Stimulated activated naive CD8-positive, alpha-beta T cell treated with anti-CD3 and anti-CD28 coated beads, Interleukin-15, Interleukin-2, amounts not matched to agents 100 U/mL and 50 U/mL, for 24 hours (primary cell): Measurements from ENCODE around the gene ZNF24.

Source experiments
- ATAC-seq: fragments of 150-1000 bp; cut with Tn5 transposase; one replicate; pipeline ENCODE4 v1.10.0; 2021
- DNase-seq: peaks from one replicate; pipeline ENCODE4 v3.0.0; 2021

The ZNF24 gene

DNA sequence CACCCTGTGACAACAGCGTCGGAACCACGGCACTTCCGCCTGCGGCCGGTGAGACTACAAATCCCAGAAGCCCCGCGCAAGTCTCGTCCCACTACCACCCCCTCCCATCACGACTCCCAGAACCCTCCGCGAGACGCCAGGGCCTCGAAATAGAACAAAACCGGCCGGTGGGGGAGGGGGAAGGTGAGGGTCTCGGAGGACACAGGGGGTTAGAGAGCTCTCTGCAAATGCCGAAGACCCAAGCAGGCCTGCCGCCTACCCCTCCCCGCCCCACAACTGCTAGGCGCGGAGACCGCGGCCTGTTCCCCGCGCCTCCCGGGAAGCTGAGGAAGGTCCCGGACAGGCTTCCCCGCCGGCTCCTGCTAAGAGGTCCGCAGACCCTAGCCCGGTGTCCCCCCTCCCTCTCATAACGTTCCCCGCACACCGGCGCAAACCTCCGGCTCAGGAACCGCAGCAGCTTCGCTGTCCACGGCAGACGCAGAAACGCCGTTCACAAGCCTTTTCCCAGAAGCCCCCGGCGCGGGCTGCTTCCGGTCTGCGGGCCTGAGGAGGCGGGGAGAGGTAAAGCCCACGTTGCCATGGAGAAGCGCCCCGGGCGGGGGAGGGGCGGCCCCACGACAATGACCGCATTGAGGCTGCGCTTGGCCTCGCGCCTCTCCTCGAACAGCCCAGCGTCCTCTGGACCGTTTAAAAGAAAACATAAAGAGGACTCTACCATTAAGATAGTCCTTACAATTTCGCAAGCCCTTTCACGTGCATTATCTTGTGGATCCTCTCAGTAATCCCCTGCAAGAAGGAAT lies at the start of gene ZNF24:
Gene ZNF24, minus strand, starts transcription at position 485 of the 800 bp plus-strand sequence. CDS start 3,770 bp downstream, outside the sequence.
- ATAC-seq (peak; percentile 93), DNase-seq (peak; percentile 95)

DNA sequence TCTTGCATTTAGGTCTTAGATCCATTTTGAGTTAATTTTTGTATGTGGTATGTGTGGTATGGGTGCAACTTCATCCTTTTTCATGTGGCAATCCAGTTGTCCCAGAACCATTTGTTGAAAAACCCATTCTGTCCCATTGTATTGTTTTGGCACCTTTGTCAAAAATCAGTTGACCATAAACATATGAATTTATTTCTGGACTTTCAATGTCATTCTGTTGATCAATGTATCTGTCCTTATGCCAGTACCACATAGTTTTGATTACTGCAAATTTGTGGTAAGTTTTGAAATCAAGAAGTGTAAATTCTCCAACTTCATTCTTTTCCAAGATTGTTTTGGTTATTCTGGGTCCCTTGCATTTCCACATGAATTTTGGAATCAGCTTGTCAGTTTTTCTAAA lies 49.5 kb upstream of the ZNF24 start:
- ATAC-seq (no peak), DNase-seq (no peak)

GRCh38 chr18:35392375-35392774 lies 48.2 kb upstream of the ZNF24 start:
- no peak for DNase-seq
- ATAC-seq: no peak

- ATAC-seq (no peak), DNase-seq (no peak)
Observed at GRCh38 chr18:35390951-35391700, 46.9 kb upstream of the ZNF24 start.

- ATAC-seq: no peak
- DNase-seq: no peak
Observed at GRCh38 chr18:35389095-35389618, 44.9 kb upstream of the ZNF24 start.

DNA sequence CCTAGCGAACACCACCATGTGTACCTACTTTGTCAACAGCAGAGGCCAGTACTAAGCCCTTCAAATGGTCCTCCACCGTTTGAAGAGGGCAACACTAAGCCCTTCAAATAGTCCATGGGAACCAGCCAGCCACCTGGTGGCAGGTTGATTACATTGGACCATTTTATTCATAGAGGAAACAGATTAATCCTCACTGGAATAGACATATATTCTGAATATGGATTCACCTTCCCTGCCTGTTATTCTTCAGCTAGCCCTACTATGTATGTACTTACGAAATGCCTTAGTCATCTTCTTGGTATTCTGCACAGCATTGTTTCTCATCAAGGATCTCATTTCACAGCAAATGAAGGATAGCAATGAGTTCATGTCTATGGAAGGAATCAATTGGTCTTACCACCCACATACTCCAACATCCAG lies 42.9 kb upstream of the ZNF24 start:
- ATAC-seq: no peak

DNA sequence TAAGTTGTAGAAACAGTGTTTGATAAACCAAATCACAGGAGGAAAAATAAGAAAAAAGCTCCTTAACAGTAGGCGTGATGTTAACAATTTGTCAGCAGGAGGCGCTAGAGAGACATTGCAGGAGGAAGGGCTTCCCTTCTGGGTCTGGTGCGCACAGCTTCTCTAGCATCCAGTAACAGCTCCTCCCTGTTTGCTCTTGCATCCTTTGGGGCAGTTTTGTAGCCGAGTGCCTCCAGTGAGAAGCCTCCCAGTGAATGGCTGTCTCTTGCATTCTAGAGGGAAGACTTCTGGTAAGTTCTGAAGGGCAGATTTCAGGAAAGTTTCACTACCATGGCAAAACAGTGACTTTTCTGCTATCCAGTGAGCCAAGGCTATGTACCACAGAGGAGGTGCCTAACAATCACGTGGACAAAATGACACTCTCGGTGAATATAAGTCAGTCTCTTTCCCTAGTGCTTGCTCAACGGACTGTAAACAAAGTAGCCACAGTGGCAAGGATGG lies 42.4 kb upstream of the ZNF24 start:
- DNase-seq: peak; percentile 58
- peak; percentile 75 for ATAC-seq

More for the DNA sequence above, 42.9 kb upstream of the ZNF24 start:
- no peak for DNase-seq

- ATAC-seq: no peak
Observed at GRCh38 chr18:35383136-35383535, 38.9 kb upstream of the ZNF24 start.

DNA sequence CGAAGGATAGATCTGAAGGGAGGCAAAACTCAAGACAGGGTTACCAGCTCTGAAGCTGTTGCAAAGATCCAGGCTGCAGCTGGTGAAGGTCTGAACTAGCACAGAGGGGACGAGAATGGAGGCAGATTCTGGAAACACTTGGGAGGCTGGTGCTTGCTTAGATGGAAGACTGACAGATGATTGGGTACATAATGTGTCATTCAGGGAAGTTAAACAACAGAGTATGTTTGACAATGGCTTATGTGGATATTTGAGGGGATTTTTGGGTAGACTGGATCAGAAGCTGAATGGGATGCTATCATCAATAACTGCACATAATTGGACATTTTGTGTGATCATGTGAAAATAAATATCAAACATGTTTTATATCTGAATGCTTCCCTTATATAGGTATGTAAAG lies 35.2 kb upstream of the ZNF24 start:
- no peak for DNase-seq

More at GRCh38 chr18:35383136-35383535, 38.9 kb upstream of the ZNF24 start:
- no peak for DNase-seq

GRCh38 chr18:35378574-35378896 lies 34.3 kb upstream of the ZNF24 start:
- ATAC-seq: no peak
- DNase-seq: no peak

More for the DNA sequence above, 35.2 kb upstream of the ZNF24 start:
- ATAC-seq: no peak

GRCh38 chr18:35377875-35378573 lies 33.8 kb upstream of the ZNF24 start:
- no peak for ATAC-seq
- no peak for DNase-seq

DNA sequence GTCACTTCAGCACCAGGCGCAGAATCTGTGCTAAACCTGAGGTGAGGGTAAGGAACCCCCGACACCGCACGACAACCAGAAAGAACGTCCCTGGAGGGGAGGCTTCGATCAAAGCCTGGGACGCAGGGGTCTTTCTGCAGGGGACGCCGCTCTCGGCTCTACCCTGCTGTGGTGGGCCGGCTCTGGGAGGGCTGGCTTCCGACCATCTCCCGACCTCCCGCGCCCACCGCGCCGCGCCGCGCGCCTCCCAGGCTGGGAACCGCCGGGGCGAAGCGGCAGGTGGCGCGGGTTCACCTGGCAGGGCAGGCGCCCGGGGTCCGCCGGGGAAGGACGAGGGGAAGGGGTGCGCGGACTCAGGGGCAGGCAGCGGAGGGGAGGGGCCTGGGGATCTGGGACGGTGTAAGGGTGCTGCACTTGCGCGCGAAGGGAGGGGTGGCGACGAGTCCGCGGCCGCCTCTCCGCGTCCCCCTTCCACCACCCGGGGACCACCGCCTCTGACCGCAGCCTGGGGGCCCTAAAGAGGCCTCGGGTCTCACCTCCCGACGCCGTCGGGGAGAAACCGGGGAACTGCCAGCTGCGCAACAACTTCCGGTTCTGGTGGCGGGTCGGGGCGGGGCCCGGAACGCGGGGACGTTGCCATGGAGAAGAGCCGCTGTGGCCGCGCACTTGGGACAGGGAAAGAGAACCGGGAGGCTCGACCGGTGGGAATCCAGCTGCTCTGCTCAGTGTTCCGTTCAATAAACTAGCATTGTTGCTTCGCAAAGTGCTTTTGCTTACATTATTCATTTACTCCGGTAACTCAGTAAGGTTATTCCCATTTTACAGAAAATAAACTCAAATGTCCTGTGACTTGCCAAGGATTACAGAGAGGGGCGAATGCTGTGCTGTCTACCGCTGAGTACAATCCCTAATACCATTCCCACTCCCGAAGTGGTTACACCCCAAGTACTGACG lies 32.8 kb upstream of the ZNF24 start, which contains the start of gene ZNF396:
Gene ZNF396, minus strand, starts transcription at position 596 of the 954 bp plus-strand sequence. CDS start 3,045 bp downstream, outside the sequence.
- peak; percentile 79 for DNase-seq
- peak; percentile 81 for ATAC-seq

DNA sequence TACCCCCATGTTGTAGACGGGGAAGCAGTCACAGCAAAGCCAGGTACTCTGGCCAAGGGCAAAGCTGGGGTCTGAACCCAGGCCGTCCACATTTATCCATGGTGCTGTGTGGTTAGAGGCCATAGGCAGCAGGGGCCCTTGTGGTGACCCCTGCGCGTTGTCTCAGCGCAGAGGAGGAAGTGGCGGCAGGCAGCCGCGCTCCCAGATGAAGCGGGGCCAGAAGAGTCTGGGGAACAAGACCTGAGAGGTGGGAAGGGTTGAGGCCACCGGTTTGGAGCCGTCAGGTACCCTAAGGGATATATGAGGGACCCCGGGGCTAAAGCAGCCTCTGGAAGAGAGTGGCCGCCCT lies 32.1 kb upstream of the ZNF24 start:
- DNase-seq: peak; percentile 37
- peak; percentile 44 for ATAC-seq

GRCh38 chr18:35374708-35375107 lies 30.5 kb upstream of the ZNF24 start:
- no peak for ATAC-seq
- DNase-seq: no peak

DNA sequence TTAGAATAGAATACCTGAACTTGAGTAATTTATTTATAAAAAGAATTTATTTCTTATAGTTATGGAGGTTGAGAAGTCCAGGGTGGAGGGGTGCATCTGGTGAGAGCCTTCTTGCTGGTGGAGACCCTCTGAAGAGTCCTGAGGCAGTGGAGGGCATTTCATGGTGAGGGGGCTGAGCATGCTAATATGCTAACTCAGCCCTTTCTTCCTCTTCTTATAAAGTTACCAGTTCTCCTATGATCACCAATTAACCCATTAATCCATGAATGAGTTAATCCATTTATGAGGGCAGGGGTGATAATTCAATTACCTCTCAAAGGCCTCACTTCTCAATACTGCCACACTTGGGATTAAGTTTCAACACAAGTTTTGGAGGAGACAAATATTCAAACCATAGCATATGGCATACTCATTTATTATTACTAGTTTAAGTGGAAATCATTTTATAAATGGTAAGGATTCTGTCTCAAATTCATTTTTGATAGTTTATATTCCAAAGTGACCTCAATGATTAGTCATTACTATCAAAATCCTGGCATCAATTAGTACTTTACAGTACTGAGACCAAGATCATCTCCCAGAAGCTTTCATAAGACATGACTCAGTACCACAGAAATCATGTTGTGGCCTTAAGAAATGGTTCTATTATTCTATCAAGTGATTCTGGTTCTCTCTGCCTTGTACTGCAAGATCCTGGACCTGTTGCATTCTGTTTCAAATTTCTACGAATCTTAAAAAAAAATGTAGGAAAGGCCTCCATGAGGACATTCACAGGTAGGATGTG lies 27.4 kb upstream of the ZNF24 start:
- no peak for DNase-seq
- ATAC-seq: peak; percentile 64

DNA sequence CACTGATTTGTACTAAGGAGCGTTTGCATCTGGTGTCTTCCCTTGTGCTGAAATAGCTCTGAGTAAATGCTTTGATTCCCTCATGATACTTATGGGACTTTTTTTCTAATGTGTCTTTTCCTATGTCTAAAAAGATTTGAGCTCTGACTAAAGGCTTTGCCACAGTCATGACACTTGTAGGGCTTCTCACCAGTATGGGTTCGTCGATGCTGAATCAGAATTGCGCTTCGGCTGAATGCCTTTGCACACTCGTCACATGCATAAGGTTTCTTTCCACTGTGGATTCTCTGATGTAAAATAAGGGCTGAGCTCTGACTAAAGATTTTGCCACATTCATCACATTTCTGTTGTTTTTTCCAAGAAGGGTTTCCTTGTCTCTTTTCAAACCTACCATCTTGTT lies 24.9 kb upstream of the ZNF24 start:
- no peak for DNase-seq
- ATAC-seq: no peak

- DNase-seq: no peak
- no peak for ATAC-seq
Observed at GRCh38 chr18:35368595-35368994, 24.4 kb upstream of the ZNF24 start.

- DNase-seq: no peak
Observed at GRCh38 chr18:35362531-35362930, 18.3 kb upstream of the ZNF24 start.

DNA sequence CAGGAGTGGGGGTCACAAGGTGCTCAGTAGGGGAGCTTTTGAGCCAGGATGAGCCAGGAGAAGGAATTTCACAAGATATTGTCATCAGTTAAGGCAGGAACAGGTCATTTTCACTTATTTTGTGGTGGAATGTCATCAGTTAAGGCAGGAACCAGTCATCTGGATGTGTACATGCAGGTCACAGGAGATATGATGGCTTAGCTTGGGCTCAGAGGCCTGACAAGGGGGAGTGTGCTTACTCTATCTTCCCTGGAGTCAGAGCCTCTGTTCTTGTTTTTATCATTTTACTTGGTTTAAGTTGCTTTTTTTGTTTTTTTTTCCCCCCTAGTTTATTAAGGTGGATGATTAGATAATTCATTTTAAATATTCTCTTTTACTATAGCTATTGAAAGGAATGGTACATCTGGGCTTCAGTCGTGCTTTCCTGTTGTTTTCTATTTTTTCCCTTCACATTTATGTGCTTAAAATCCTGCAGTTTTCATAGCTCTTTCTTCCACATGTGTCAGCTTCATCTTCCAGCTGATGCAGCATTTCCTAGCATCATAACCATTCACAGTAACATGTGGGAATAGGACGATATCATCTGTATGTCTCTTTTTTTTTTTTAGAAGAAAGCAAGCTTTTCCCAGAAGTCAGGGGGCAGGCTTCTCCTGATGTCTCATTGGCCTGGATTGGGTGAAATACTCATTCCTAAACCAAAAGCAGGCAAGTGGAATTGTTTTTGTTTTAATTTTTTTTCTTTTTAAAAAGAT lies 17.5 kb upstream of the ZNF24 start:
- DNase-seq (no peak), ATAC-seq (no peak)

More at GRCh38 chr18:35362531-35362930, 18.3 kb upstream of the ZNF24 start:
- no peak for ATAC-seq
